Stomach smooth muscle (tissue), 2 donors: Measurements from ENCODE around the gene RPS6KA1.

Experiments
- H3K27ac ChIP-seq: one replicate; pipeline ENCODE4 v1.7.0; 2013; ENCODE audit warnings: mild to moderate bottlenecking, low read length, inconsistent platforms
- H3K27me3 ChIP-seq, 2 donors: one replicate each; pipeline ENCODE4 v1.7.0; 2013; ENCODE audit warnings: low read length in 2 of 2; ENCODE audit not compliant: insufficient read depth in 2 of 2, control insufficient read depth in 1 of 2
- H3K36me3 ChIP-seq, 2 donors: one replicate each; pipeline ENCODE4 v1.7.0; 2013; ENCODE audit warnings: low read length in 2 of 2; ENCODE audit not compliant: control insufficient read depth in 2 of 2, insufficient read depth in 2 of 2
- H3K4me1 ChIP-seq: one replicate; pipeline ENCODE4 v1.7.0; 2013; ENCODE audit warnings: low read length; ENCODE audit not compliant: control insufficient read depth, insufficient read depth
- H3K4me3 ChIP-seq, 2 donors: one replicate each; pipeline ENCODE4 v1.7.0; 2013; ENCODE audit warnings: low read length in 2 of 2
- H3K9ac ChIP-seq, 2 donors: one replicate each; pipeline ENCODE4 v1.7.0; 2013; ENCODE audit warnings: low read length in 2 of 2, mild to moderate bottlenecking in 1 of 2
- H3K9me3 ChIP-seq, 2 donors: one replicate each; pipeline ENCODE4 v1.7.0; 2013; ENCODE audit warnings: low read length in 2 of 2; ENCODE audit not compliant: control insufficient read depth in 2 of 2
- donor health status: healthy.
- donor health status: Pancreatic carcinoma.

Gene RPS6KA1

GRCh38 chr1:26531651-26532131 is 2.1 kb downstream of the RPS6KA1 start:
- Histone ChIP-seq H3K9me3 (no peaks in the 10 kb centered on the region), H3K27ac (no peak overlapping the region), H3K36me3 (no peaks in the 10 kb centered on the region), H3K4me1 (peaks cover 10% of the 10 kb centered on the region), H3K9ac (no peak overlapping the region), H3K27me3 (peaks cover 6 to 7% of the 10 kb centered on the region in 2 donors), H3K4me3 (no peak overlapping the region)

- H3K9ac ChIP-seq, result no peak overlapping the region
- H3K27ac ChIP-seq, result no peak overlapping the region
- peaks cover 3 to 6% of the 10 kb centered on the region in 2 donors for H3K27me3 ChIP-seq
- H3K9me3 ChIP-seq, result no peaks in the 10 kb centered on the region
- no peak overlapping the region for H3K4me3 ChIP-seq
- H3K4me1 ChIP-seq, result peaks cover 9% of the 10 kb centered on the region
- H3K36me3 ChIP-seq, result no peaks in the 10 kb centered on the region
These were observed 4.5 kb downstream of the RPS6KA1 start for GRCh38 chr1:26533951-26534509.

GRCh38 chr1:26535201-26535600 is 5.6 kb downstream of the RPS6KA1 start:
- no peaks in the 10 kb centered on the region for H3K36me3 ChIP-seq
- H3K4me3 ChIP-seq, result no peak overlapping the region
- H3K27me3 ChIP-seq, result peaks cover 3 to 4% of the 10 kb centered on the region in 2 donors
- H3K4me1 ChIP-seq, result peaks cover 3% of the 10 kb centered on the region
- H3K9ac ChIP-seq, result no peak overlapping the region
- H3K9me3 ChIP-seq, result no peaks in the 10 kb centered on the region
- no peak overlapping the region for H3K27ac ChIP-seq

DNA sequence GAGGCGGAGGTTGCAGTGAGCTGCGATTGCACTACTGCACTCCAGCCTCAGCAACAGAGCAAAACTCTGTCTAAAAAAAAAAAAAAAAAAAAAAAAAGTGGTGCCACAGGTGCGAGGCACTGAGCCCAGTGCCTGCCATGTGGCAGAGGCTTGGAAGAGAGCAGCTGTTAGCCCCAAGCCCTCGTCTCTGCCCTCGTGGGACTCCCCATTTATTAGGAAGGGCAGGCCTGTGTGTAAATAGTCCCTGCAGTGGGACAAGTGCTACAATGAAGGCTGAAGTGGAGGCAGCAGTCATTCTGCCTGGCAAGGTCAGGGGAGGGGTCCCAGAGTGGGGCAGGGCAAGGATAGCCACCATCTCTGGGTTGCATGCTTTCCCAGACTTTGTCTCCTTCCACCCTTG is 6.5 kb downstream of the RPS6KA1 start:
- Histone ChIP-seq H3K27me3 (no peaks in the 10 kb centered on the region), H3K9ac (no peak overlapping the region), H3K4me3 (no peak overlapping the region), H3K4me1 (no peaks in the 10 kb centered on the region), H3K9me3 (no peaks in the 10 kb centered on the region), H3K36me3 (no peaks in the 10 kb centered on the region), H3K27ac (no peak overlapping the region)

DNA sequence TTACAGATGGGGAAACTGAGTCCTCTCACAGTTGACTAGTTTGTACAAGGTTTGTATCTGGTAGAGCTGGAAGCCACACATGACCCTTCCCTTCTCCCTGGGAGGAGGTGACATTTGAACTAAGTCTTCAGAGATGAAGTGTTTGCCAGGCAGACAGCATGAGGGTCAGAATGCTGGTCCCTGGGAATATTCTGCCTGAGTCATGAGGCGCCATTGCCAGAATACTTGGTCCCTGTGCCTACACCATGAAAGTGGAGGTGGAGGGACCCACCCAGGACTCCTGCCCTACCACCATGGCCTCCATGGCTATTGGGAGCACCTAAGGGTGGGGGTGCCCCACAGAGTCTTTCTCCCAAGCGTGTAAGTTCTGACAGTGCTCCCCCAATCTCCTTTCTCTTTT is 7.0 kb downstream of the RPS6KA1 start:
- H3K27ac ChIP-seq, result no peak overlapping the region
- H3K9ac ChIP-seq, result no peak overlapping the region
- H3K4me1 ChIP-seq, result no peaks in the 10 kb centered on the region

DNA sequence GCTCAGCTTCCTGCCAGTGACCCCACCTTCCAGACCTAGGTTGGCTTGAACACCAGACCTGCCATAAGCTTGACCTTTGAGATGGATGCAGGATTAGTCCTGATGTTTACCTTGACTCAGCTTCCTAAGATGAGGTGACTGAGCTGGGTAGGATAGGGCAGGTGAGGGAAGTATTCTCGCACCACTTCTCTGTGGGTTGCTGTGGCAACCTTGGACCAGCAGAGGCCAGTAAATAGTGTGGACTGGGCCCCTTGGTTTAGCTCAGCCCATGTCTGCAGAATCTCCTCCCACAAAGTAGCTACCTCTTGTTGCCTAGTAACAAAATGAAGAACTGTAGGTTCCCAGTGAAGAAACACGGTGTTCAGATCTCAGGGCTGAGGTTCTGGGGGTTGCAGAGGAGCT is 8.4 kb downstream of the RPS6KA1 start:
- no peak overlapping the region for H3K27ac ChIP-seq
- no peaks in the 10 kb centered on the region for H3K4me1 ChIP-seq
- H3K9me3 ChIP-seq, result no peaks in the 10 kb centered on the region
- no peaks in the 10 kb centered on the region for H3K36me3 ChIP-seq
- H3K4me3 ChIP-seq, result no peak overlapping the region
- no peak overlapping the region for H3K9ac ChIP-seq
- H3K27me3 ChIP-seq, result no peaks in the 10 kb centered on the region

More for the DNA sequence above, 7.0 kb downstream of the RPS6KA1 start:
- no peaks in the 10 kb centered on the region for H3K9me3 ChIP-seq
- H3K4me3 ChIP-seq, result no peak overlapping the region
- H3K36me3 ChIP-seq, result no peaks in the 10 kb centered on the region
- H3K27me3 ChIP-seq, result no peaks in the 10 kb centered on the region

GRCh38 chr1:26538480-26539412 is 9.2 kb downstream of the RPS6KA1 start:
- Histone ChIP-seq H3K9me3 (no peaks in the 10 kb centered on the region), H3K9ac (no peak overlapping the region), H3K27me3 (no peaks in the 10 kb centered on the region), H3K4me1 (no peaks in the 10 kb centered on the region), H3K27ac (no peak overlapping the region), H3K4me3 (no peak overlapping the region), H3K36me3 (no peaks in the 10 kb centered on the region)

DNA sequence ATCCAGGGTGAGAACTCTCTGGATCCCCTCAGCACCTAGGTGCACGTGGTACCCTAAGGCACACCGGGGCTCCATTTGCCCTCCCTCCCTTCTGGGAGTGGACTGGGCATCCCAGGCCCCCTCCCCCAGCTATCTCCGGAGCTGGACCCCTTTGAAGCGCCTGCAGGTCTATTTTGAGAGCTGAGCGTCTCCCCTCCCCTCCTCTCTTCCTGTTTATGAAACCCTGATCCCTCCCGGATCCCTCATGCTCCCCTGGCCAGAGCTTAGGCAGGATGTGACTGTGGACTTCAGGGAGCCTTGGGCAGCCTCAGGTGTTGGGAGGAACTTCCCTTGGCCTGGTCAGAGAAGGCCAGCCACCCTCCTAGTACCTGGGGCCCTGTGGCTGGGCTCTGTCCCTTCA is 10.2 kb downstream of the RPS6KA1 start:
- no peak overlapping the region for H3K4me3 ChIP-seq
- no peaks in the 10 kb centered on the region for H3K27me3 ChIP-seq
- no peaks in the 10 kb centered on the region for H3K36me3 ChIP-seq
- H3K4me1 ChIP-seq, result no peaks in the 10 kb centered on the region
- no peak overlapping the region for H3K27ac ChIP-seq
- no peak overlapping the region for H3K9ac ChIP-seq
- H3K9me3 ChIP-seq, result no peaks in the 10 kb centered on the region

- H3K27ac ChIP-seq, result no peak overlapping the region
- no peaks in the 10 kb centered on the region for H3K9me3 ChIP-seq
- H3K4me1 ChIP-seq, result no peaks in the 10 kb centered on the region
- no peak overlapping the region for H3K4me3 ChIP-seq
- no peaks in the 10 kb centered on the region for H3K36me3 ChIP-seq
- no peaks in the 10 kb centered on the region for H3K27me3 ChIP-seq
- H3K9ac ChIP-seq, result no peak overlapping the region
These were observed 10.8 kb downstream of the RPS6KA1 start for GRCh38 chr1:26540351-26540750.

- no peaks in the 10 kb centered on the region for H3K4me1 ChIP-seq
- no peaks in the 10 kb centered on the region for H3K9me3 ChIP-seq
- H3K9ac ChIP-seq, result no peak overlapping the region
- H3K27me3 ChIP-seq, result no peaks in the 10 kb centered on the region
- H3K4me3 ChIP-seq, result no peak overlapping the region
- H3K27ac ChIP-seq, result peak overlapping the region; percentile 18
- no peaks in the 10 kb centered on the region for H3K36me3 ChIP-seq
These were observed 11.9 kb downstream of the RPS6KA1 start for GRCh38 chr1:26541431-26541815.
